Suprapubic skin (tissue), 4 donors: ENCODE data around the gene GHRHR. TPM values are rescaled to one million over a fixed set of nuclear protein-coding genes. Genes with fewer than 3 reads are reported as not detected.

ENCODE experiments used
- DNase-seq, 2 donors: peaks; one replicate each; pipeline ENCODE4 v3.0.0-alpha.2; 2019; ENCODE audit warnings: low spot score in 2 of 2
- H3K27ac ChIP-seq: fragments of 200-600 bp; sonication (generic); one replicate; pipeline ENCODE4 v1.5.1; 2019
- H3K27me3 ChIP-seq: fragments of 200-600 bp; sonication (generic); one replicate; pipeline ENCODE4 v1.5.1; 2019
- H3K36me3 ChIP-seq: fragments of 200-600 bp; sonication (generic); one replicate; pipeline ENCODE4 v1.5.1; 2019
- H3K4me1 ChIP-seq: fragments of 200-600 bp; sonication (generic); one replicate; pipeline ENCODE4 v1.5.1; 2019
- H3K4me3 ChIP-seq: fragments of 200-600 bp; sonication (generic); one replicate; pipeline ENCODE4 v1.5.1; 2019; ENCODE audit warnings: mild to moderate bottlenecking
- H3K9me3 ChIP-seq: fragments of 200-600 bp; sonication (generic); one replicate; pipeline ENCODE4 v1.5.1; 2019
- EP300 ChIP-seq: sonication (generic); formaldehyde crosslinking; IDR thresholded peaks from one replicate; pipeline ENCODE4 v1.6.1; 2017; ENCODE audit warnings: antibody characterized with exemption
- POLR2A ChIP-seq, 2 donors: fragments of 450-650 bp; IDR thresholded peaks; one replicate each; pipeline ENCODE4 v1.6.1; 2017; ENCODE audit warnings: antibody characterized with exemption in 2 of 2, mild to moderate bottlenecking in 2 of 2, moderate library complexity in 2 of 2
- POLR2AphosphoS5 ChIP-seq, 3 donors: sonication (generic); formaldehyde crosslinking; IDR thresholded peaks; one replicate each; pipeline ENCODE4 v1.6.1; 2017; ENCODE audit warnings: antibody characterized with exemption in 3 of 3
- WGBS: methylation state at CpG from one replicate; pipeline ENCODE4 v1.1.5; 2018; 5-methylcytosine and 5-hydroxymethylcytosine counted together
- total RNA-seq, 4 donors: library from RNA; depleted of rRNA; stranded (reverse); fragments of >200 nt; gene quantifications; one replicate each; pipeline ENCODE4 v1.1.0, GENCODE V29; 2016
- TF ChIP-seq, protein P1 (sequence below), 2 donors: fragments of 200-600 bp in 1 of 2; fragments of 450-650 bp in 1 of 2; sonication (generic) in 1 of 2; IDR thresholded peaks; one replicate each; pipeline ENCODE4 v1.5.1; 2016 to 2019; ENCODE audit warnings: antibody characterized with exemption in 2 of 2, mild to moderate bottlenecking in 1 of 2, moderate library complexity in 1 of 2

The GHRHR gene
- total RNA-seq, 4 donors from 2014 or later = 1.5 TPM; not detected in 3

DNA sequence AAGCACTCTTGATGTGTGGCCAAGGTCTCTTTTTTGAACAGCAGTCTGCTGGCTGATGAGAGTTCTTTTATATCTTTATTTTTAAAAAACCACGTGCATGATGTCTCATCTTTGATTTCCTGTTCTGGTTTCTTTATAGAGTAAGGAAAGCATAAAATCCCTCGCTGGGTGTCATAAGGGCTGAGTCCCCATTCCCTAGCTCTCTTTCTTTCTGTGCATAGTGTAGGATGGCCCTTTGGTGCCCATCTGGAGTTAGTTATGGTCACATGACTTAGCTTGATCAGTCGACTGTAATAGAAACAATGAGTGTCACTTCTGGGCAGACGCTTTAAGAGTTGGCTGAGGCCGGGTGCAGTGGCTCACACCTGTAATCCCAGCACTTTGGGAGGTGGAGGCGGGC is 38.5 kb downstream of the GHRHR start:
- TF ChIP-seq POLR2AphosphoS5 (IDR thresholded peaks at IDR 0.05) (no peak), EP300 (no peak), POLR2A (IDR thresholded peaks at IDR 0.05) (no peak)
- TF ChIP-seq, protein P1, sequence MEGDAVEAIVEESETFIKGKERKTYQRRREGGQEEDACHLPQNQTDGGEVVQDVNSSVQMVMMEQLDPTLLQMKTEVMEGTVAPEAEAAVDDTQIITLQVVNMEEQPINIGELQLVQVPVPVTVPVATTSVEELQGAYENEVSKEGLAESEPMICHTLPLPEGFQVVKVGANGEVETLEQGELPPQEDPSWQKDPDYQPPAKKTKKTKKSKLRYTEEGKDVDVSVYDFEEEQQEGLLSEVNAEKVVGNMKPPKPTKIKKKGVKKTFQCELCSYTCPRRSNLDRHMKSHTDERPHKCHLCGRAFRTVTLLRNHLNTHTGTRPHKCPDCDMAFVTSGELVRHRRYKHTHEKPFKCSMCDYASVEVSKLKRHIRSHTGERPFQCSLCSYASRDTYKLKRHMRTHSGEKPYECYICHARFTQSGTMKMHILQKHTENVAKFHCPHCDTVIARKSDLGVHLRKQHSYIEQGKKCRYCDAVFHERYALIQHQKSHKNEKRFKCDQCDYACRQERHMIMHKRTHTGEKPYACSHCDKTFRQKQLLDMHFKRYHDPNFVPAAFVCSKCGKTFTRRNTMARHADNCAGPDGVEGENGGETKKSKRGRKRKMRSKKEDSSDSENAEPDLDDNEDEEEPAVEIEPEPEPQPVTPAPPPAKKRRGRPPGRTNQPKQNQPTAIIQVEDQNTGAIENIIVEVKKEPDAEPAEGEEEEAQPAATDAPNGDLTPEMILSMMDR (IDR thresholded peaks at IDR 0.05) = no peak
- no peaks in the 10 kb centered on the region for H3K27me3 ChIP-seq
- no peaks in the 10 kb centered on the region for H3K9me3 ChIP-seq
- no peak overlapping the region for H3K4me3 ChIP-seq
- H3K4me1 ChIP-seq = no peaks in the 10 kb centered on the region
- 64% methylated on average over 6 of the region's 6 CpGs for WGBS
- H3K27ac ChIP-seq = no peak overlapping the region
- no peaks in the 10 kb centered on the region for H3K36me3 ChIP-seq
- no peak for DNase-seq

- no peak overlapping the region for H3K27ac ChIP-seq
- H3K9me3 ChIP-seq = no peaks in the 10 kb centered on the region
- TF ChIP-seq EP300 = no peak
- no peak for TF ChIP-seq POLR2AphosphoS5 (IDR thresholded peaks at IDR 0.05)
- TF ChIP-seq, protein P1 (IDR thresholded peaks at IDR 0.05) = no peak
- TF ChIP-seq POLR2A (IDR thresholded peaks at IDR 0.05) = no peak
- WGBS = 96% methylated on average over 2 of the region's 2 CpGs
- no peak for DNase-seq
- no peaks in the 10 kb centered on the region for H3K36me3 ChIP-seq
- H3K4me1 ChIP-seq = no peaks in the 10 kb centered on the region
- peaks cover under 1% of the 10 kb centered on the region for H3K27me3 ChIP-seq
- no peak overlapping the region for H3K4me3 ChIP-seq
Observed at GRCh38 chr7:31003097-31003496, 39.3 kb downstream of the GHRHR start.

- Histone ChIP-seq H3K9me3 (no peaks in the 10 kb centered on the region), H3K4me3 (no peak overlapping the region), H3K36me3 (no peaks in the 10 kb centered on the region), H3K4me1 (no peaks in the 10 kb centered on the region), H3K27ac (no peak overlapping the region), H3K27me3 (peaks cover 5% of the 10 kb centered on the region)
- 97% methylated on average over 6 of the region's 6 CpGs for WGBS
- TF ChIP-seq POLR2AphosphoS5 (IDR thresholded peaks at IDR 0.05) (no peak), POLR2A (IDR thresholded peaks at IDR 0.05) (no peak), EP300 (no peak)
- TF ChIP-seq, protein P1 (IDR thresholded peaks at IDR 0.05) = no peak
- DNase-seq = no peak
Observed at GRCh38 chr7:31003721-31004120, 40.0 kb downstream of the GHRHR start.

DNA sequence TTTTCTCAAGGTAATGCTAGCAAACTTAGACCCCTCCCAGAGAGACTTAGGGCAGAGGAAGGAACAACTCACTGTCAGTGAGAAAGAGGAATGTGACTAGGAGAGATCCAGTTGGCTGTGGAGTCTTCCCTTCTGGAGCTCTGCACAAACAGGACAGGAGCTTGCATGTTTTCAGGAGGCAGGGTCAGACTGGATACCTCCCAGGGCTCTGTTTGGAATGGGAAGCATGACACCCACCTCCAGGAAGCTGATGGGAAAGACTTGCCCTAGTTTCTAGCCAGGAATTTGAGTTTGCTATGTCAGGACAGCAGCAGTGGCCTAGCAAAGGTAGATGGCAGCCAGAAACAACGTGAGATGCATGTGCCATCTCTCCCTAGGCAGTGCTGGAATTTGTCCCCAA is 40.6 kb downstream of the GHRHR start:
- no peak for DNase-seq
- no peaks in the 10 kb centered on the region for H3K36me3 ChIP-seq
- WGBS = 38% methylated on average over 1 of the region's 1 CpG
- no peaks in the 10 kb centered on the region for H3K9me3 ChIP-seq
- no peak overlapping the region for H3K27ac ChIP-seq
- no peaks in the 10 kb centered on the region for H3K4me1 ChIP-seq
- no peak for TF ChIP-seq EP300
- no peak for TF ChIP-seq POLR2A (IDR thresholded peaks at IDR 0.05)
- no peak for TF ChIP-seq POLR2AphosphoS5 (IDR thresholded peaks at IDR 0.05)
- TF ChIP-seq, protein P1 (IDR thresholded peaks at IDR 0.05) = no peak
- peaks cover 5% of the 10 kb centered on the region for H3K27me3 ChIP-seq
- H3K4me3 ChIP-seq = no peak overlapping the region

DNA sequence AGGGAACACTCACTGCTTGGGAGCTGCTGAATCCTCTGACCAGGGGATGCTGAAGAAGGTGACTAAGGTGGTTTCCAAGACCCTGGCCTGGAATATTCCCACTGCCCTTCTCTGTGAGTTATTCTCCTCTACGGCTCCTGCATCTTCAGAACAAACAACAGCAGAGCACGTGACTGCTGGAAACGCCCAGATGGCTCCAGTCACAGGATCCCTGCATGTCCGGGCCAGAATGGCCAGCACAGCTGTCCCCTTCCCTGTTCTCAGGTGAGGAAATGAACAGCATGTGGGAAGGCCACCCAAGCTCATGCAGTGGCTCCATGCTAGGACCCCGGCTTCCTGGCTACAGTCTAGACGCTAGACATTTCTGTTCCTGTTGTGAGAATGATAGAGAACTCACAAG is 43.1 kb downstream of the GHRHR start:
- TF ChIP-seq, protein P1 (IDR thresholded peaks at IDR 0.05) = no peak
- TF ChIP-seq POLR2AphosphoS5 (IDR thresholded peaks at IDR 0.05) (no peak), EP300 (no peak), POLR2A (IDR thresholded peaks at IDR 0.05) (no peak)
- H3K4me1 ChIP-seq = no peaks in the 10 kb centered on the region
- no peak for DNase-seq
- no peak overlapping the region for H3K4me3 ChIP-seq
- WGBS = 79% methylated on average over 6 of the region's 6 CpGs
- H3K9me3 ChIP-seq = no peaks in the 10 kb centered on the region
- no peaks in the 10 kb centered on the region for H3K36me3 ChIP-seq
- H3K27me3 ChIP-seq = peaks cover 5% of the 10 kb centered on the region
- H3K27ac ChIP-seq = no peak overlapping the region
